B cell (primary cell): Measurements from ENCODE around the gene LRRC25. TPM values are rescaled to one million over a fixed set of nuclear protein-coding genes. Genes with fewer than 3 reads are reported as not detected.

ENCODE experiments used
- ATAC-seq: fragments of 200-7000 bp; cut with Tn5 transposase; one replicate; pipeline ENCODE4 v1.10.0; 2021; ENCODE audit warnings: low read depth, mild to moderate bottlenecking, moderate number of reproducible peaks, moderate library complexity
- CTCF ChIA-PET: fragments of 350-600 bp; sonication (Branson Sonifier 250); formaldehyde crosslinking; loops from one replicate; lab custom pipeline; 2021; ENCODE audit warnings: antibody characterized with exemption, inconsistent platforms; lab: Charles Lee
- POLR2A ChIA-PET: fragments of 350-600 bp; sonication (Branson Sonifier 250); formaldehyde crosslinking; loops from one replicate; lab custom pipeline; 2021; ENCODE audit warnings: antibody characterized with exemption; lab: Charles Lee
- DNase-seq: peaks from one replicate; pipeline ENCODE4 v3.0.0; 2013
- H2AFZ ChIP-seq: 2 replicates; pipeline ENCODE4 v1.6.1; 2012; ENCODE audit warnings: mild to moderate bottlenecking, low read depth, low read length; ENCODE audit not compliant: insufficient read depth, poor library complexity, severe bottlenecking
- H3K27ac ChIP-seq, 2 donors: 1 replicate in 1 of 2; 2 replicates in 1 of 2; pipeline ENCODE4 v1.5.1; 2012 to 2013; ENCODE audit warnings: low read length in 2 of 2, mild to moderate bottlenecking in 2 of 2, moderate library complexity in 1 of 2
- H3K27me3 ChIP-seq, 4 experiments: fragments of 200-600 bp in 1 of 4; sonication (generic) in 1 of 4; replicated peaks in 1 of 4; 1 replicate in 2 of 4; 2 replicates in 2 of 4; pipeline versions ENCODE4 v1.6.1 to v1.7.0; 2013 to 2016; ENCODE audit warnings: low read length in 3 of 4, mild to moderate bottlenecking in 2 of 4, mixed read lengths in 1 of 4, moderate library complexity in 1 of 4; ENCODE audit not compliant: insufficient read depth in 4 of 4, control insufficient read depth in 3 of 4; ENCODE audit errors: control extremely low read depth in 1 of 4
- H3K36me3 ChIP-seq, 2 experiments: replicated peaks in 1 of 2; 1 replicate in 1 of 2; 2 replicates in 1 of 2; pipeline versions ENCODE4 v1.6.1 to v1.7.1; 2013; ENCODE audit warnings: low read length in 1 of 2; ENCODE audit not compliant: insufficient read depth in 2 of 2, control insufficient read depth in 1 of 2; ENCODE audit errors: control extremely low read depth in 1 of 2, extremely low read depth in 1 of 2
- H3K4me1 ChIP-seq, 2 donors: fragments of 200-600 bp in 1 of 2; sonication (generic) in 1 of 2; 1 replicate in 1 of 2; 2 replicates in 1 of 2; pipeline versions ENCODE4 v1.5.1 to v1.6.1; 2013 to 2017; ENCODE audit warnings: low read length in 2 of 2; ENCODE audit not compliant: control insufficient read depth in 2 of 2, insufficient read depth in 2 of 2
- H3K4me2 ChIP-seq: replicated peaks from 2 replicates; pipeline ENCODE3; 2012; ENCODE audit warnings: mild to moderate bottlenecking, low read depth, low read length; ENCODE audit not compliant: poor library complexity, severe bottlenecking
- H3K4me3 ChIP-seq, 5 experiments: fragments of 200-600 bp in 1 of 5; sonication (generic) in 1 of 5; 1 replicate in 3 of 5; 2 replicates in 2 of 5; pipeline versions ENCODE4 v1.5.1 to v1.7.0; 2011 to 2016; ENCODE audit warnings: low read length in 4 of 5, mild to moderate bottlenecking in 4 of 5, low read depth in 2 of 5, control low read depth in 1 of 5, moderate library complexity in 1 of 5; ENCODE audit not compliant: insufficient read depth in 1 of 5; ENCODE audit errors: control extremely low read depth in 1 of 5, extremely low read depth in 1 of 5
- H3K79me2 ChIP-seq: fragments of 200-600 bp; sonication (generic); one replicate; pipeline ENCODE4 v1.6.0; 2016; ENCODE audit warnings: low read length; ENCODE audit not compliant: control insufficient read depth, insufficient read depth
- H3K9ac ChIP-seq: fragments of 200-600 bp; sonication (generic); 2 replicates; pipeline ENCODE4 v1.6.1; 2017; ENCODE audit warnings: mild to moderate bottlenecking, low read length, moderate library complexity
- H3K9me3 ChIP-seq, 3 donors: one replicate each; pipeline versions ENCODE4 v1.6.1 to v1.7.1; 2013; ENCODE audit warnings: low read length in 2 of 3; ENCODE audit not compliant: control insufficient read depth in 2 of 3, insufficient read depth in 1 of 3; ENCODE audit errors: control extremely low read depth in 1 of 3
- H4K20me1 ChIP-seq: 2 replicates; pipeline ENCODE4 v1.6.0; 2012; ENCODE audit warnings: mild to moderate bottlenecking, low read length; ENCODE audit not compliant: insufficient read depth, control insufficient read depth, poor library complexity, severe bottlenecking
- H3K27ac Mint-ChIP-seq: one replicate; pipeline ENCODE4 v1.8.0; 2021; ENCODE audit warnings: mixed read lengths
- H3K27me3 Mint-ChIP-seq: one replicate; pipeline ENCODE4 v1.8.0; 2021; ENCODE audit warnings: mixed read lengths
- H3K4me1 Mint-ChIP-seq: one replicate; pipeline ENCODE4 v1.8.0; 2021; ENCODE audit warnings: mixed read lengths
- H3K4me3 Mint-ChIP-seq: one replicate; pipeline ENCODE4 v1.8.0; 2021; ENCODE audit warnings: mixed read lengths
- H3K9me3 Mint-ChIP-seq: one replicate; pipeline ENCODE4 v1.8.0; 2022; ENCODE audit warnings: mixed read lengths; ENCODE audit not compliant: insufficient read depth
- CTCF ChIP-seq: fragments of 200-600 bp; IDR thresholded peaks from one replicate; pipeline ENCODE4 v1.8.0; 2022; ENCODE audit warnings: antibody characterized with exemption, mild to moderate bottlenecking
- EZH2 ChIP-seq: IDR thresholded peaks from 2 replicates; pipeline ENCODE4 v1.6.1; 2012; ENCODE audit warnings: borderline replicate concordance, low read depth, mild to moderate bottlenecking, moderate library complexity, low read length; ENCODE audit not compliant: insufficient read depth, poor library complexity, severe bottlenecking
- WGBS: methylation state at CpG from one replicate; pipeline ENCODE4 v1.1.5; 2013; ENCODE audit warnings: missing lambda C conversion rate; ENCODE audit not compliant: insufficient coverage; 5-methylcytosine and 5-hydroxymethylcytosine counted together
- intact Hi-C: fragments of 100-400 bp; cut with micrococcal nuclease; formaldehyde crosslinking; loops from one replicate; pipeline ENCODE4 v1.10.0; 2022
- polyA plus RNA-seq: library from polyadenylated mRNA; depleted of rRNA; stranded (reverse); fragments of >200 nt; gene quantifications from 2 replicates; pipeline ENCODE4 v1.2.3, GENCODE V29; 2012
- total RNA-seq, 2 donors: library from RNA; stranded (reverse); fragments of 120-200 nt in 1 of 2; gene quantifications; 1 replicate in 1 of 2; 2 replicates in 1 of 2; pipeline versions ENCODE4 v1.2.3 to v1.2.4, GENCODE V29; 2013 to 2022

The LRRC25 gene
- total and polyA plus RNA-seq, 2 donors (not counting 1 experiment from before 2014, with no cell fraction given) = 2.4 to 5.7 TPM

GRCh38 chr19:18388100-18388959 is 9.1 kb downstream of the LRRC25 start:
- Mint-ChIP-seq H3K4me3 (peak overlapping the region; percentile 82), H3K4me1 (peaks cover 34% of the 10 kb centered on the region), H3K27me3 (peaks cover 5% of the 10 kb centered on the region), H3K9me3 (no peaks in the 10 kb centered on the region), H3K27ac (peak overlapping the region; percentile 70)
- peak overlapping the region; percentile 75 for H2AFZ ChIP-seq
- peak overlapping the region; percentile 56 for H3K9ac ChIP-seq
- ChIA-PET CTCF (interaction anchor here (0.5 to 10.6 kb wide), 36 partner anchors 8 to 621 kb away, joined by 3 to 196 read pairs (median 4); partner anchors contain the start of genes LRRC25 and SSBP4), POLR2A (interaction anchor here (0.8 to 1.9 kb wide), 7 partner anchors 9 to 34 kb away, joined by 3 to 9 read pairs (median 3); partner anchors contain the start of gene LRRC25)
- peaks cover 0 to 3% of the 10 kb centered on the region in 2 experiments for H3K36me3 ChIP-seq
- no peaks in the 10 kb centered on the region for H3K79me2 ChIP-seq
- intact Hi-C loops = loop anchor here (1.0 to 5.0 kb wide), 4 partner anchors 9 to 109 kb away; partner anchors contain the start of gene LRRC25
- H3K27ac ChIP-seq = no peak overlapping the region
- WGBS = 1% methylated on average over 86 of the region's 86 CpGs
- DNase-seq = peak; percentile 93
- H3K4me1 ChIP-seq = peaks cover 34 to 36% of the 10 kb centered on the region in 2 donors
- peaks cover 0 to 8% (median 5%) of the 10 kb centered on the region in 3 donors for H3K9me3 ChIP-seq
- peak; percentile 99 for TF ChIP-seq CTCF
- TF ChIP-seq EZH2 = no peak
- peak overlapping the region in 4 of 5 experiments; percentile 26 to 51 (median 40) for H3K4me3 ChIP-seq
- ATAC-seq = peak; percentile 85
- peaks cover 8% of the 10 kb centered on the region for H4K20me1 ChIP-seq
- peaks cover 0 to 38% (median 17%) of the 10 kb centered on the region in 4 experiments for H3K27me3 ChIP-seq
- H3K4me2 ChIP-seq = peak overlapping the region; percentile 94
